Measurements from ENCODE around the gene TBCK.

GRCh38 chr4:106329041-106329618 lies 13.1 kb upstream of the TBCK start:
- TF ChIP-seq CTCF (conservative IDR thresholded peaks at IDR 0.05) (peak; percentile 75), ZFX (IDR thresholded peaks at IDR 0.05) (no peak)
